HG03521 (cell line): ENCODE data around the gene PANX1.

Source experiments
- ATAC-seq: cut with Tn5 transposase; IDR thresholded peaks from one replicate; pipeline ENCODE4 v1.9.1; 2021; ENCODE audit warnings: mild to moderate bottlenecking, moderate library complexity; ENCODE audit not compliant: unreplicated experiment

Gene PANX1

DNA sequence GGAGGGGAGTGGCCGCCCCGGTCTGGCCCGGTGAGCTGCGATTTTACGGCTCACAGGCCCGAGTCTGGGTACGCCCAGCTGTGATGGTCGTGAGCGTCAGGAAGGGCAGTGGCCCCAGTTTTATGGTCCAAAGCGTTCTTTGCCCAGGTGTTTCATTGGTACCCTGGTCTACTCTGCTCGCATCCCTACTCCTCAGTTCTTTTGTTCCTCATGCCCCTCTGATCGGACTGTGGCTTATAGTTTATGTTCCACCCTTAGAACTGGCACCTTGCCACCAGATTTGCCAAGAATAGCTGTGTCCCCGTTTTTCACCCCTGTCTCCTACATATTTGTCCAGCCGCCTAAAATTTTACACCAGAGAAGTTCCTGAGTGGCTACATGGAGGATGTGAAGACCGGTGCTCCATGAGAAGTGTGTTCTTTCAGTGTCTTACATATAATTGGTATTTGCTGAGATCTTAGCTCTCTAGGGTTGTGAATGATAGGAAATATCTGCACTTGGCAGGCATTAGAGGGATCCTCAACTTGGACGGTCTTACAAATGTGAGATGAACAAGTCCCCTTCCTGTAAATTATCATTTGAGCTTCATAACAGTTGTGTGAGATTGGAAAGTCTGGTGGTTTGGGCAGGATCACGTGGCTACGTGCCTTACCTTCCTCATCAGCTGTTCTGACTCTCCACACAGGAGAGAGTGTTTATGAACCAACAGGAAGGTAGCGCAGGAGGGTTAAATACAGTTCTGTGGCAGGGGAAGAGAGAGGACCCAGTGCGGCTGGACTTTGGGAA lies 1.1 kb downstream of the PANX1 start:
- ATAC-seq: peak; percentile 64

DNA sequence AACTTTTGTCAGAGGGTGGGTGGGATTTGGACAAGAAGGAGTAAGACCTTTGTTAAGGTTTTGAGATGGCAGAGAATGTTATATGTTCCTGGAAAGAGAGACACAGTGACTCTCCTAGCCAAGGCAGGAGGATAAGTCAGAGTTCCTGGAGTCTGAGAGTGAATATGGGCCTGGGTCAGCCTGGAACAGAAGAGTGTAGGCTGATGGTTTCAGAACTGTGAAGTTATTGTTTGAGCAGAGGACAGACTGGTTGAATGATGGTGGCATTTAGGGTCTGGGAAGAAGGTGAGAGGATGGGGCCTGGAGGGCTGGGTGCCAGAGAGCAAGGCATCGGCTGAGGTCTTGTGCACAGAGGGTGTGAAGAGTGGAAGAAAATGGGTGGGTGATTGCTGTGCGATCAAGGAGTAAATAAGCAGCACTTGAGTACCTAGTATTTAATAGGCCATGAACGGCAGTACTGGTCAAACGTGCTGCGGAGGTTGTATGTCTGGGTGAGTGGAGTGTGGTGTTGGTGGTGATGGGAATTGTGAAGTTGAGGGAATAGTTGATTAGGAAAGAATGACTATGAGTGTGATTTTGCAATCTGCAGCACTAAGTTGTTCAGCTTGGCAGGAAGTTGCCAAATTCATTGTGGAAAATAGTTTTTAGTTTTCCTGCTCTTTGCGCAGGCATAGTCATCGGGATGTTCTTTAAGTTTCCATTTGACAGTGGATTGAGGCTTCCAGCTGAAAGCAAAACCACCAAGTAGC lies 1.8 kb downstream of the PANX1 start:
- no peak for ATAC-seq

DNA sequence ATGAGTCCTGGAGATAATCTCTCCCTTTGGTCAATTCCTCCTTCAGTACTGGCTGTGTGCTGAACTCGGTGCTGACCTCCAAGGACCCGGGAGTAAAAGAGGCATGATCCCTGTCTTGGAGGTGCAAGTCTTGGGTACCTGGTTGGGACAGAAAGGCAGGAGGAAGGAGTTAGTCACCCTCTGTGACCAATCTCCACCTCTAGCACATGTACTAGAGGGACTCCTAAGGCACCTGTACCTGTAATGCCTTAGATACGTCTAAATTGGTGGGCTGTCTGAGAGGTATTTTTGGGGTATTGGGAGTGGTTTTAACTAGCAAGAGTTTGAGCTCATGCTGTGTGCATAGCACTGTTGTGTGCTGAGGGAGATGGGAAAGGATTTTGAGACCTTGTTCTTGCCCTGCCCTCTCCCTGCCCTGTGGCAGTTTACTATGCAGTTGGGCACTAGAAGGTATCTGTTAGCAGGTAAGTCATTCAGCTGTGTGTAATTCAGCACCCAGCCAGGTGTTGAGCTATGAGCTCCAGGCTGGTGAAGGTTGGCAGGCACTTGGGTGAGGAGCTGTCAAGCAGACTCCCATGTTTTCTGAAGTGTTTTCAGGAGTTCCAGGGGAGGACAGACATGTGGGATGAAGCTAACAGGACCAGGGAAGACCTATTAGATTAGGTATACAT lies 2.5 kb downstream of the PANX1 start:
- ATAC-seq: no peak

DNA sequence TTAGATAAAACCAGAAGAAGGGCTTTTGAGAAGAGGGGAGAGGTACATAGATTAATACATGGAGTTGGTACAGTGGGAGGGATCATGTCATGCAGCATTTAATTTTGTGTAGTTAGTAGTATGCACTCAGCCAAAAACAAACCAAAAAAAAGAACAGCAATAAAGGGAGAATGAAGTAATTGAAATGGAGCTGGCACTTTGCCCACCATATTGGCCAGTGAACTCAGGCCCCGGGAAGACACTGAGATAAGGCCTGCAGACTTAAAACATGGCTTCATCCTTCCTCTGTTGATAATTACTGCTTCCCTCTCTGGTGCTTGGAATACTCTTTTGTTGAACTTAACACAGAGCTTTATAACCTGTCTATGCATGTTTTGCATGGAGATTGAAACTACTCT lies 3.1 kb downstream of the PANX1 start:
- no peak for ATAC-seq

DNA sequence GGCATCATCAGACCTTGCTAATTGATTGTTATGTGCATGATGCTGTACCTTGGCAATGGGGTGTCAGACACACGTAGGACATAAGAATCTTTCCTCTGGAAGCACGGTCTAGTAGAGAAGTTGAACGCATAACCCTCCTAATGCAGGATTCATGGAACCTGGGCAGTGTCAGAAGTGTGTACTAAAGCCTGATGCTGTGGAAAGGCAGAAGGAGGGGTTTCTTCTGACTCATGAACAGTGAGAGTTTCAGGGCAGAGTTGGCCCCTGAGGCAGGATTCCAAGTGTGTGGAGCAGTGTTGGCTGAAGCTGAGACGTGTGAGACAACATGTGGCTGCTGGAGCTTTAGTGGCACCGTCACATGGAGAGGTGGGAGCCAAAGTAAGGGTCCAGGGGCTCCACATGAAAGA lies 3.5 kb downstream of the PANX1 start:
- ATAC-seq: no peak

DNA sequence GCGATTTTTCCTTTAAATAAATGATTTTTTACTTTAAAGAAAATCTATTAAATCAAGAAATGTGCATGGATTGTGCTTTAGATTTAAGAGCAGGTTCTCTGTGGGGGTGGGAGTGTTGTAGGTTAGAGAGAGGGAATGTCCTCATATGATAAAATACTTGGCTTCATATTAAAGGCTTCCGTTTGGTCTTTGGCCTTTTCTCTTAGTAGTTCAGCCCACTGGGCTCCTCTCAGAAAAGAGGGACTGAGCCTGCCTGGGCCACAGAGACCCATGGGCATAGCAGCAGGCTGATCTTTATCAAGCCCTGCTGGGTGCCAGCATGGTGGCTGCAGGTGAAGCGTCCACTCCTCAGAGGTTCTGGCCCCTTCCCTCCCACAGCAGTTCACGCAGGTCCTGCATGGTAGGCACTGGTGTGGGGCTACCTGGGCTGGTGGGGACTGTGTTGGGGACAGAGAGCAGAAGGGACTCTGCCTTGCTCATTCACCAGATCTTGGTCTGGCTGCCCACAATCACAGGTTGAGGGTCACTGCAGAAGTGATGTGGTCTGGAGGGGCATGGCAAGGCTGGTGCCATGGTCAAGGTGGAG lies 4.3 kb downstream of the PANX1 start:
- no peak for ATAC-seq

DNA sequence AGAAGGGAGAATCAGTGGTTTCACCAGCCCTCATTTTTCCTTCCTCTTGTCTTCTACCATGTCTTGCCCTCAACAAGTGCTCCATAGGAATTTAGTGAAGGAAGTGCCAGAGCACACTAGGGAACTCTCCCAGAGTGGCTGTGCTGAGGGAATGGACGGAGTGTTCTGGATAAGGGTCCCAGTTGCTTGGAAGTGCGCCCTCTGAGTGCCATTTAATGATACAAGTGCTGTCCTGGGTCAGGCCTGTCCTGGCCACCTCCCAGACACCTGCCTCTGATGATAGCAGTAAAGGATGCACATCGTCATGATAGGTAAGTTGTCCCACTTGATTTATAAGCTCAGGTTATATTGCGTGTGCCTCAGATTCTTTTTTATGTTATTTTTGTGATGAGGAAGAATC lies 5.1 kb downstream of the PANX1 start:
- no peak for ATAC-seq

DNA sequence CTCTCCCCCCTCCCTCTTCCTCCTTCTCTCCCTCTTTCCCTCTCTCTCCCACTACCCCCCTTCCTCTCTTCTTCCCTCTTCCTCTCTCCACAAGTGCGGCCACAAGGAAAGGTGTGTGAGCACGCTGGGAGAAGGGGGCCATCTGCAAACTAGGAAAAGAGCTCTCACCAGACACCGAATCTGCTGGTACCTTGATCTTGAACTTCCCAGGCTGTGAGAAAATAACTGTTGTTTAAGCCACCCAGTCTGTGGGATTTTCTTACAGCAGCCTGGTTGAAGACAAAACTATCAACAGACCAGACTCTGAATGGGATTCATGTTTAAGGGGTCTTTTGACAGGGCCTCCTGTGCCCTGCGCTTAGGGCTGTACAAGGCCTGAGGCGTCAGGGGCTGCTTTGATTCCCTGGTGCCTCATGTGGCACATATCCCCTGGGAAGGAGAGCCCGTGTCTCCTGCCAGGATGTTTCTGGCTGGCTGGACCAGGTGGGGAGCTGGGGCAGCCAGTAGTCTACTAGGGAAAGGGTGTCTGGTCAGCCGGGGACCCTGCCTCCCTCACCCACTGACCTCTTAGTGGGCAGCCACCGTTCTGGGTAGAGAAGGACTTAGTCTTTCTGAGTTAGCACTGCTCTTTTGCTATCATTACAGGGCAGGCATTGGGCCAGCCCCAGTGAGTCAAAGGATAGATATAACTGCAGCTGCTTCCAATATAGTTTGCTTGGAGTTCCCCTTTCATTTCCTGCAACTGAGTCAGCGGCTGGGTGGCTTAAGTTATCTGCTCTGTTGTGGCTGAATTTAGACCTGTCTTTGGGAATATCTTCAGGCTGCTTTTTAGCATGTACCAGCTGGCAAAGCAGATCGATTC lies 6.2 kb downstream of the PANX1 start:
- ATAC-seq: no peak

DNA sequence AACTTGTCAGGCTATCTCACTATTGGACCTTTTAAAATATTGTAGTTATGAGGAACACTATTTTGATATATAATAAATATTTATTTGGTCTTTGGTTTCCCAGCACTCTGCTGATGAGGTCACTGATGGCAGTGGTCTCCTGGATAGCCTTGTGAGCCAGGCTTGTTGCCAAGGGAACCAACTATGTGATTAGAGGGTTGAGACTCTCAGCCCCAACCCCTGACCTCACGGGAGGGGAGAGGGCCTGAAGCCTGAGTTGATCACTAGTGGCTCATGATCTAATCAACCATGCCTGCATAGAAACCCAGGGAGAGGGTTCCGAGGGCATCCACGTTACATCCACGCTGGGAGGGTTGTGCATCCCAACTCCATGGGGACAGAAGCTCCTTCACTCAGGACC lies 10.8 kb downstream of the PANX1 start:
- no peak for ATAC-seq

DNA sequence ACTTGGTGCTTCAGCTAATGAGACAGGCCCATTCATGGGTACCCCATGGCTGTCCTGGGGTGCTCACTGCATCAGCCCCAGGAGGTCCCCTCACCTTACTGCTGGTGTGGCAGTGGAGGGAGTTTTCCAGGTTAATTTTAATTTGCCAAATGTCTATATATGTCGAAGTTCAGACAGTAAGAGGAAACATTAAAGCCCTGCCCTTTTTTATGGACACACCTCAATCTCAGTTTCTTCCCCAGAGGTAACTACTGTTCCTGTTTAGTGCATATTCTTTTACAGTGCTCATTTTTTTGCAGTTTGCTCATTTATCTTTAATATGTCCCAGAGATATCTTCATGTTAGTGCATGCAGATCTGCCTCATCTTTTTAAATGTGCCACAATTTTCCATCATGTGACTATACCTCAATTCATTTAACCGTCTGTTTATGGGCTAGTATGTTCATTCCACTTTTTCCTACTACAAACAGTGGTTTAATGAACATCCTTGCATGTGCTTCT lies 11.6 kb downstream of the PANX1 start:
- ATAC-seq: no peak

DNA sequence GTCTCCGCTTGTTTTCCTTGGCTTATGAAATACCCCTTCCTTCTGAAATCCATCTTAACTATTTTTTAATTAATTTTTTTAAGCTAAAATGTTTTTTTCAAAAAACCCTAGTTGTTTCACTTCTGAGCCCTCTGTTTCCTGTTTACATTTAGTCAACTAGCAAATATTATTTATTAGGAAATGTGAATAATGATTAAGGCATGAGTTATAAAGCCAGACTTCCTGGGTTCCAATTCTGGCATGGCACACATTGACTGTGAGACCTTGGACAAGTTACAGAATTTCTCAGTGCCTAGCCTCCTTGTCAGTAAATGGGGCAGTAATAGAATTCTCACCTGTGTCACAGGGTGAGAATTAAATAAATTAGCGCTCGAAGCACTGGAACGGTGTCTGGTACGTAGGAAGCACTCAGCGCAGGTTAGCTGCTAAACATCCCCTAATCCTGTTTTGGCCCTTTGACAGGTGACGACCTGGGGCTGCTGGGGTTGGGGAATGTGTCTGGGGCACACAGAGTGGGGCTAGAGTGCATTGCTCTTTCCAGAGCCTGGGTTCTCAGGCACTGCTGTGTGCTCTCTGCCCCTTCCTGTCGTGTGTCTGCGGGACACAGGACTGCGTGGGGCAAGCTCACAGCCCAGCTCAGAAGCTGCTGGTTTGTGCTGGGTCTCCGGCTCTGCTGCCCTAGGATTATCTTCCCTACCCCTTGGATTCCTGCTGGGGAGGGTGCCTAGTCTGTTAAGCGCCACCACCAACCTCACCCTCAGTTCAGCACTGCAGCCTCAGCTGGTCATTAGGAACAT lies 13.1 kb downstream of the PANX1 start:
- ATAC-seq: no peak

DNA sequence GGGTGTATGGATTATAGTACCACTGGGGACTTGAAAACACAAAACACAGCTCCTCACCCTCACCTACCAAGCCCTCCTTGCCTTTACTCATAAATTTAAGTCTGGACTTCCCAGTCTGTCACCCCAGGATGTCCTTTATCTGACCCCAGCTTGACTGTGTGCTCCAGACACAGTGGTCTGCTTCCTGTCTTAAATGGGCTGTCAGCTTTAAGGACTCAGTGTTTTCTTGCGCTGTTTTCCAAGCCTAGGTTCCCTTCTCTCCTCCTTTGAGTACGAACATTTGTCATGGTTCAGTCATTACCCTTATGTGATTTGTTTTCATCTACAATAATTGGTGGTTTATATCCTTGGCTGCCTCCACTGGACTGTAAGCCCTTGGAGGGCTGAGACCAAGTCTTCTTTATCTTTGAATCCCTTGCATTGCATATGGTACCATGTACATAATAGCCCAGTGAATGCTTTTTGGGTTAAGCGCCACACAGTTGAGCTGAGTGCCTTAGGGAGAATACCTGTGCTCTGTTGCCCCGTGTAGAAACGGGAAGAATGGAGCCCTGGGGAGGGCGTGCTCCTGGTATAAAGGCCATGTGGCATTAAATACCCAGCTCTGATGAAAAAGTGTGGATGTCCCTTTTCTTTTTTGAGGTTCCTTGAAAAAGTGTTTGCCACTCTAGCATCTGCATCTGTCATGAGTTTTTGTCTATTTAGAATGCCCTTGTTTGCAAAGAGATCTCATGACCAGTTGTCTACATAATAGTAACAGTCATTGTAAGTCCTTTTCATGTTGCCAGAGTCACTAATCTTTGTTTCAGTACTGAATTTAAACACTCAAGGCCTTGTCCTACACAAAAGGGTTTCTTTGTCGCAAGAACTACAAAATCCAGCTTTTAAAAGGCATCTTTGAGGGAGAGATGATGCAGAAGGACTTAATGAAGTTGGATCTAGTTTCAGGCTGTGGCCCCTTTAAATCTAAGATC lies 14.0 kb downstream of the PANX1 start:
- no peak for ATAC-seq

DNA sequence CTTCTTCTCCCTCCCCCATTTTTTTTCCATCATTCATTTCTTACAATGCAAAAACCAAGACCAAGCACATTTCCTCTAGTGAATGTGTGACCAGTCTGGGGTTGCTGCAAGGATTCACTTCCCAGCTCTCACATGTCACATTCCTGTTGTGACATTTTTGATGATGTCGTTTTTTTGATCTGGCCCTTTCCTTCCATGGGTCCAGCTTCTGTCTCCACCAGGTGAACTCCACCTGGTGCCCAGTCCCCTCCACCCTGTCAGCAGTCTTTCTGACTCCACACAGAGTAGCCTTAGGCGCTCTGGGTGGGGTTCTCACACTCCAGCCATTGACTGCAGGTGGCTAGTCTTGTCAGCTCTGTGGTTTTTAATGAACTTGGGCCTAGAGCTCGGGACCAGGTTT lies 15.6 kb downstream of the PANX1 start:
- ATAC-seq: no peak

DNA sequence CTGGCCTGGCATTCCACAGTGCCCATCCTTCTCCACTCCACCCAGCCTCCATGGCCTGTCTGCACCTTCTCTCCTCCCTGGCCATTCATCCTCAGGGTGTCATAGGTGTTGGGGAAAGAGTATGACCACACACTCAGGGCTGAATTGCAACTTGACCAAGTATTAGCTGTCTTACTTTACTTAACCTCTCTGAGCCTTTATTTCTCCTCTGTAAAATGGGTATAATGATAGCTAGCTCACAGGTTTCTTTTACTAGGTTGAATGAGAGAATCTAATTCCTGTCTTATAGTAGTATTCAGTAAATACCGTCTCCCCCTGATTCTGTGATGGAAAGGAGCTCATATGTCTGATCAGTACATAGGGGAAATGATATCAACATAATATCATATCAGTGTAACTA lies 16.0 kb downstream of the PANX1 start:
- ATAC-seq: no peak

DNA sequence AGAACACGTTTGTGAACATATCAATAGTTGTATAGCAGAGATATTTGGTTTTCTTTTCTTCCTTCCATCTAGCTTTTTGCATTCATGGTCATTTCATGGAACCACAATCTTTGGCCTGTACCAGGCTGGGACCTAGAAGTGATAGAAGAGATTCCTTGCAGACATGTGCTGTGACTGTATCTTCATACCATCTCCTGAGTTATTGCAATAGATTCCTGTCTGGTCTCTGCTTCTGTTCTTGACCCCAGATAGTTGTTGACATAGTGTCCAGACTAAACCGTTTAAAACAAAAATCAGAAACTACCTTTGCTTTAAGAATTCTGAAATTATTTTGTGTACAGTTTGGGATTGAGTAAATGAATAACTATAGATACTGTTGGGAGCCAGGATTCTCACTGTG lies 16.8 kb downstream of the PANX1 start:
- ATAC-seq: no peak

DNA sequence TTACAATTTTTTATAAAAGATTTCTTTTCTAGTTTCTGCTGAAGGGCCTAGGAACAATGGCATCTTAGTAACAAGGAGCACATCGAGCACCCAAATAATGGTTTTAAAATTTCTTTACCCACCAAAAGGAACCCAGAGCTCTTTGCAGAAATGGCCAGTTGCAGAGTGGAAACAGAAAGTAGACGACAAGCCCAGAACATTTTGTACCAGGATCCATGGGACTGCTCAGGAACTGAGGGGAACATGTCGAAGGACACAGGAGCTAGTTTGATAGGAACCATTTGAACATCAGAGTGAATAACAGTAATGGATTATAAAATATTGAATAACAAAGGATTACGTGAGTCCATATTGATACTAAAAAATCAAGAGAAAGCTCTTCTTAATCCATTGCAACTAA lies 17.3 kb downstream of the PANX1 start:
- no peak for ATAC-seq

DNA sequence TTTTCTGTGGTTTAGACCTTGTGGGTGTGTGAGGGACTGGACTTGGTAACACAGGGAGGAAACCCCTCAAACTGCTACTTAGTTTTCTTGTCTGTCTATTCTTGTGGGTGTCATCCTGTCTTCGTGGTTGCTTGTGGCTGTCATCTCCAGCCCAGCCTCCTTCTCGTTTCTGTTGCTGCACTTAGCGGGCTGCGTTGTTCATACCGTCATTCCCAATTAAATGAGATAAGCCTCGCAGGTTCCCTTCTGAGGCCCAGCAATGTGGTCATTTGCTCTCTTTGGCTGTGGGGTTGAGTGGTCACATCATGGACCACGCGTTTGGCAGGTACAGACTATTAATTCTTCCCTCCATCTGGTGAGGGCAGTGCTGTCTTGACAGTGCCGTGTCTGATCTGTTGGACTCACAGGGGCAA lies 18.8 kb downstream of the PANX1 start:
- ATAC-seq: no peak

DNA sequence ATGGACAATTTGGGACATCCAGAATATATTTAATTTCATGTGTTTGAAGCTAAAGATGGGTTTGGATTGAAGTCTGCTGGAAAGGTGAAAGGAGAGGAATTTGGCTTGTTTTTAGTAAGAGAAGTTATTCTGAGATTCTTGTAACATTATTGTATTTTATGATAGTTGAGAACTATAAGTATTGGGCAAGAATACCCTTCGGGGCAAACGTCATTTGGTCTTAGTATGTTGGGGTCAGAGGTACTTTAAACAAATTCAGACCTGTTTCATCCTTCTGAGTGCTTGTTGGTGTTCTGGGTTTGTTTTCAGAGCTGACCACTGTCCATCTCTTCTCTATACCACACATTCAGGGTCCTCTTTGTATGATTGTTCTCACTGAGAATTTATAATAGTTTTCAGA lies 19.5 kb downstream of the PANX1 start:
- ATAC-seq: no peak
